DOHH2 (cell line): ENCODE results near the gene COL20A1.

Experiments
- H3F3A ChIP-seq: fragments of 200-600 bp; sonication (generic), shearing (Covaris generic); 2 replicates; pipeline ENCODE4 v1.6.0; 2016; ENCODE audit warnings: antibody characterized with exemption, mild to moderate bottlenecking; ENCODE audit not compliant: control insufficient read depth, insufficient read depth
- H3K27ac ChIP-seq: fragments of 200-600 bp; sonication (generic); 2 replicates; pipeline ENCODE4 v1.5.1; 2014; ENCODE audit warnings: low read depth, mild to moderate bottlenecking, low read length, moderate library complexity
- H3K27me3 ChIP-seq: fragments of 200-600 bp; sonication (generic); 2 replicates; pipeline ENCODE4 v1.6.1; 2014; ENCODE audit warnings: mild to moderate bottlenecking, low read length, mixed read lengths; ENCODE audit not compliant: control insufficient read depth
- H3K36me3 ChIP-seq: fragments of 200-600 bp; sonication (generic); 2 replicates; pipeline ENCODE4 v1.6.1; 2014; ENCODE audit warnings: mild to moderate bottlenecking, low read length, moderate library complexity, mixed read lengths; ENCODE audit not compliant: control insufficient read depth
- H3K4me1 ChIP-seq: fragments of 200-600 bp; sonication (generic); 2 replicates; pipeline ENCODE4 v1.6.1; 2014; ENCODE audit warnings: mild to moderate bottlenecking, low read length, mixed read lengths; ENCODE audit not compliant: control insufficient read depth
- H3K4me2 ChIP-seq: fragments of 200-600 bp; sonication (generic); 2 replicates; pipeline ENCODE4 v1.6.0; 2014; ENCODE audit warnings: mild to moderate bottlenecking, low read length, moderate library complexity
- H3K4me3 ChIP-seq: fragments of 200-600 bp; sonication (generic); 2 replicates; pipeline ENCODE4 v1.5.1; 2014; ENCODE audit warnings: mild to moderate bottlenecking, low read length, mixed read lengths
- H3K79me2 ChIP-seq: fragments of 200-600 bp; sonication (generic); 2 replicates; pipeline ENCODE4 v1.6.1; 2014; ENCODE audit warnings: mild to moderate bottlenecking, low read length, mixed read lengths; ENCODE audit not compliant: control insufficient read depth
- H3K9me2 ChIP-seq: fragments of 200-600 bp; sonication (generic); replicated peaks from 2 replicates; pipeline ENCODE4 v1.6.1; 2014; ENCODE audit warnings: mild to moderate bottlenecking, low read length, mixed read lengths; ENCODE audit not compliant: control insufficient read depth
- H3K9me3 ChIP-seq: fragments of 200-600 bp; sonication (generic); 2 replicates; pipeline ENCODE4 v1.6.1; 2014; ENCODE audit warnings: antibody characterized with exemption, low read length, mixed read lengths; ENCODE audit not compliant: control insufficient read depth, insufficient read depth
- H4K20me1 ChIP-seq: fragments of 200-600 bp; sonication (generic); 2 replicates; pipeline ENCODE4 v1.6.0; 2014; ENCODE audit warnings: low read depth, mild to moderate bottlenecking, antibody characterized with exemption, low read length, moderate library complexity; ENCODE audit not compliant: control insufficient read depth, insufficient read depth
- EZH2phosphoT487 ChIP-seq: fragments of 200-600 bp; sonication (generic); IDR thresholded peaks from 2 replicates; pipeline ENCODE4 v1.6.1; 2017; ENCODE audit warnings: borderline replicate concordance, mild to moderate bottlenecking, antibody characterized with exemption, low read length, moderate library complexity, mixed read lengths
- TF ChIP-seq, protein P1 (sequence below): fragments of 200-600 bp; sonication (generic); IDR thresholded peaks from one replicate; pipeline ENCODE4 v1.5.1; 2014; ENCODE audit warnings: antibody characterized with exemption, mild to moderate bottlenecking, low read depth, low read length; ENCODE audit not compliant: poor library complexity, severe bottlenecking

The COL20A1 gene

DNA sequence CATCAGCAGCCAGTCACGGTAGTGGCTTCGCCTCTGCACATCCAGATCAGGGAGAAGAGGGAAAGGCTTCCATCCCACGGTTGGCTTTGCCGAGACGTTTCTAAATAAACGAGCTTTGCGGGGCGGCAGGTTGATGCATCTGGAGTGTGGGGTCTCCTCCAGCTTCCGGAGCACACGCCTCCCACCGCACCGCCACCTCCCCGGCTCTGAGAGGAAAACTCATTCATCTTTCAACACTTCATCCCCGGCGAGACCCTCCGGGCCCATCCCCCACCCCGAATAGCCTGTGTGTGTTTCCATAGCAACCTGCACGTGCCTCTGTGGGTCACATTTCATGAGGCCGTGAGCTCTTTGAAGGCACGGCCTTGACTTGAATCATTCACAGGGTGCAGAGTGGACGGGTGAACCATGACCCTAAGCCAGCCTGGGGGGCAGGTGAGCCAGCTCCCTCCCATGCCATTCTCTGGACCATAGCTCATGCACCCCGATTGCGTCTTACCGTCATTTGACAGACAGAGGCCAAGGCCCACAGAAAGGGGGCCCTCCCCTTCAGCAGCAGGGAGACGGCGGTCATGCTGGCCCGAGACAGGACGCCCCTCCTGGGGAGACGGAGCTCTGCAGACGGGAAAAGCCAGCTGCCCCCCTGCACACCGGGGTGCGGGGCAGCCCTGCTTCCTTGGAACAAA, 84.4 kb downstream of the COL20A1 start:
- no peak overlapping the region for H3K4me3 ChIP-seq
- no peak for TF ChIP-seq EZH2phosphoT487
- TF ChIP-seq, protein P1, sequence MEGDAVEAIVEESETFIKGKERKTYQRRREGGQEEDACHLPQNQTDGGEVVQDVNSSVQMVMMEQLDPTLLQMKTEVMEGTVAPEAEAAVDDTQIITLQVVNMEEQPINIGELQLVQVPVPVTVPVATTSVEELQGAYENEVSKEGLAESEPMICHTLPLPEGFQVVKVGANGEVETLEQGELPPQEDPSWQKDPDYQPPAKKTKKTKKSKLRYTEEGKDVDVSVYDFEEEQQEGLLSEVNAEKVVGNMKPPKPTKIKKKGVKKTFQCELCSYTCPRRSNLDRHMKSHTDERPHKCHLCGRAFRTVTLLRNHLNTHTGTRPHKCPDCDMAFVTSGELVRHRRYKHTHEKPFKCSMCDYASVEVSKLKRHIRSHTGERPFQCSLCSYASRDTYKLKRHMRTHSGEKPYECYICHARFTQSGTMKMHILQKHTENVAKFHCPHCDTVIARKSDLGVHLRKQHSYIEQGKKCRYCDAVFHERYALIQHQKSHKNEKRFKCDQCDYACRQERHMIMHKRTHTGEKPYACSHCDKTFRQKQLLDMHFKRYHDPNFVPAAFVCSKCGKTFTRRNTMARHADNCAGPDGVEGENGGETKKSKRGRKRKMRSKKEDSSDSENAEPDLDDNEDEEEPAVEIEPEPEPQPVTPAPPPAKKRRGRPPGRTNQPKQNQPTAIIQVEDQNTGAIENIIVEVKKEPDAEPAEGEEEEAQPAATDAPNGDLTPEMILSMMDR, result no peak
- H3F3A ChIP-seq, result no peaks in the 10 kb centered on the region
- no peak overlapping the region for H3K4me2 ChIP-seq
- no peaks in the 10 kb centered on the region for H4K20me1 ChIP-seq
- no peak overlapping the region for H3K27ac ChIP-seq
- no peaks in the 10 kb centered on the region for H3K27me3 ChIP-seq
- no peaks in the 10 kb centered on the region for H3K9me2 ChIP-seq
- H3K4me1 ChIP-seq, result no peaks in the 10 kb centered on the region
- peaks cover 7% of the 10 kb centered on the region; the same call in 1 of the 2 replicates for H3K9me3 ChIP-seq
- H3K36me3 ChIP-seq, result no peaks in the 10 kb centered on the region
- H3K79me2 ChIP-seq, result no peaks in the 10 kb centered on the region

DNA sequence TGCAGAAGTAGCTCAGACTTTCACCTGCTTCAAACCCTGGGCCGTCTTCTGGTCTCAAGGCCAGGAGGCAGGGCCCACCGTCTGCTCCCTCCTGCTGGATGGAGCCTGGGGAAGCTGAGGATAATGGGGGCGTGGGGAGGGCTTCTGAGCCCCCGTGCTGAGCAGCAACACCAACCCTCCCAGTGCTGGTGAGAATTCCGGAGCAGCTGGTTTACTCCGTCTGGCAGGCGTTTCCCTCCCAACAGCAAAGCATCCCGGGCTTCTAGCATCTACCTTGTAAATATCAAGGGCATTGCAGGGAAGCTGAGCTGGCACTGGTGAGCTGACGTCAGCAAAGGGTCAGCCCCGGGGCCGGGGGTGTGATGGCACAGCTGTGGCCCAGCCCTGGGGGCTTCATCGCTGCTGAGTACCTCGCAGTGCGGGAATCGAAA, 85.0 kb downstream of the COL20A1 start:
- H3K79me2 ChIP-seq, result no peaks in the 10 kb centered on the region
- no peak overlapping the region for H3K4me3 ChIP-seq
- H4K20me1 ChIP-seq, result no peaks in the 10 kb centered on the region
- no peak for TF ChIP-seq EZH2phosphoT487
- TF ChIP-seq, protein P1, result no peak
- H3K36me3 ChIP-seq, result no peaks in the 10 kb centered on the region
- no peaks in the 10 kb centered on the region for H3K4me1 ChIP-seq
- H3K27me3 ChIP-seq, result no peaks in the 10 kb centered on the region
- no peak overlapping the region for H3K27ac ChIP-seq
- H3K9me2 ChIP-seq, result no peaks in the 10 kb centered on the region
- peaks cover 7% of the 10 kb centered on the region; the same call in 1 of the 2 replicates for H3K9me3 ChIP-seq
- no peaks in the 10 kb centered on the region for H3F3A ChIP-seq
- H3K4me2 ChIP-seq, result no peak overlapping the region

DNA sequence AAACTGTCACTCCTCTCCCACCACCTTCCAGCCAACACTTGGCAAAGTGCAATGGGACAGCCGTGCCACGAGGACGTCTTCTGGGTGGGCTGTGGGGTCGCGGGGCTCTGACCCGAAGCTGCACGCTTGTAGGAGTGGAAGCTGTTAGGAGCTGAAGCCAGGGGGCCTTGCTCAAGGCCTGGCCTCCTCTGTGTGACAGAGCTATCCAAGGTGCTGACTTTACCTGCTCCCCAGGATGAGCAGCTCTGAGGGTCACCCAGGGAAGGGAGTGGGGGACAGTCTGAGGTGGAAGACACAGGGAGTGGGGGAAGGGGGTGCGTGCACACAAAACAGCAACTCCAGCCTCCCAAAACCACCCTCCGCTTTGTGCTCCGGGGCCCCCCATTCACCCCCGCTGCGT, 85.6 kb downstream of the COL20A1 start:
- Histone ChIP-seq H3K9me3 (peaks cover 7% of the 10 kb centered on the region; the same call in 1 of the 2 replicates), H3K4me1 (no peaks in the 10 kb centered on the region), H3K36me3 (no peaks in the 10 kb centered on the region), H3K9me2 (no peaks in the 10 kb centered on the region), H4K20me1 (no peaks in the 10 kb centered on the region), H3K79me2 (no peaks in the 10 kb centered on the region), H3K27me3 (no peaks in the 10 kb centered on the region), H3K4me2 (no peak overlapping the region), H3K27ac (no peak overlapping the region), H3K4me3 (no peak overlapping the region), H3F3A (no peaks in the 10 kb centered on the region)
- TF ChIP-seq, protein P1, result no peak
- TF ChIP-seq EZH2phosphoT487, result no peak
